Naive thymus-derived CD4-positive, alpha-beta T cell (primary cell): ENCODE results near the gene RSPRY1. TPM values are rescaled to one million over a fixed set of nuclear protein-coding genes. Genes with fewer than 3 reads are reported as not detected.

Experiments used
- ATAC-seq: fragments of 150-1000 bp; cut with Tn5 transposase; 2 replicates; pipeline ENCODE4 v1.10.0; 2021; ENCODE audit warnings: mild to moderate bottlenecking, moderate library complexity
- CTCF ChIA-PET: fragments of 350-600 bp; sonication (Branson Sonifier 250); formaldehyde crosslinking; loops from one replicate; lab custom pipeline; 2021; ENCODE audit warnings: antibody characterized with exemption; lab: Charles Lee
- POLR2A ChIA-PET: fragments of 350-600 bp; sonication (Branson Sonifier 250); formaldehyde crosslinking; loops from one replicate; lab custom pipeline; 2021; ENCODE audit warnings: antibody characterized with exemption, inconsistent platforms; lab: Charles Lee
- DNase-seq, 9 donors: peaks; one replicate each; pipeline versions ENCODE4 v3.0.0 to v3.0.0-alpha.2; 2020 to 2022; ENCODE audit warnings: mixed read lengths in 1 of 9
- H3K27ac ChIP-seq: one replicate; pipeline ENCODE4 v1.7.0; 2013; ENCODE audit warnings: mild to moderate bottlenecking, low read depth, low read length, moderate library complexity
- H3K27me3 ChIP-seq, 2 donors: one replicate each; pipeline ENCODE4 v1.7.0; 2013; ENCODE audit warnings: low read length in 2 of 2, mild to moderate bottlenecking in 2 of 2, moderate library complexity in 2 of 2; ENCODE audit not compliant: control insufficient read depth in 2 of 2, insufficient read depth in 2 of 2
- H3K36me3 ChIP-seq, 3 experiments: 1 replicate in 2 of 3; 2 replicates in 1 of 3; pipeline ENCODE4 v1.7.0; 2013; ENCODE audit warnings: low read length in 3 of 3, mild to moderate bottlenecking in 3 of 3, moderate library complexity in 1 of 3; ENCODE audit not compliant: insufficient read depth in 3 of 3, control insufficient read depth in 2 of 3
- H3K4me1 ChIP-seq, 2 donors: one replicate each; pipeline ENCODE4 v1.7.0; 2013; ENCODE audit warnings: low read length in 2 of 2, mild to moderate bottlenecking in 2 of 2, moderate library complexity in 1 of 2; ENCODE audit not compliant: control insufficient read depth in 2 of 2, insufficient read depth in 2 of 2
- H3K4me3 ChIP-seq: 2 replicates; pipeline ENCODE4 v1.7.0; 2013; ENCODE audit warnings: mild to moderate bottlenecking, low read length
- H3K9me3 ChIP-seq, 3 experiments: 1 replicate in 2 of 3; 2 replicates in 1 of 3; pipeline ENCODE4 v1.7.0; 2013; ENCODE audit warnings: low read length in 3 of 3; ENCODE audit not compliant: control insufficient read depth in 2 of 3
- H3K27ac Mint-ChIP-seq, 9 donors: one replicate each; pipeline ENCODE4 v1.8.0; 2020 to 2022; ENCODE audit warnings: mixed read lengths in 9 of 9, mild to moderate bottlenecking in 8 of 9, moderate library complexity in 5 of 9, inconsistent platforms in 2 of 9
- H3K27me3 Mint-ChIP-seq, 5 donors: one replicate each; pipeline ENCODE4 v1.8.0; 2021 to 2022; ENCODE audit warnings: mixed read lengths in 5 of 5, mild to moderate bottlenecking in 1 of 5
- H3K36me3 Mint-ChIP-seq, 5 donors: one replicate each; pipeline ENCODE4 v1.8.0; 2020 to 2022; ENCODE audit warnings: mixed read lengths in 5 of 5, mild to moderate bottlenecking in 3 of 5, inconsistent platforms in 1 of 5
- H3K4me1 Mint-ChIP-seq, 7 donors: one replicate each; pipeline ENCODE4 v1.8.0; 2020 to 2022; ENCODE audit warnings: mixed read lengths in 7 of 7, mild to moderate bottlenecking in 3 of 7, inconsistent platforms in 1 of 7
- H3K4me3 Mint-ChIP-seq, 10 donors: one replicate each; pipeline ENCODE4 v1.8.0; 2020 to 2022; ENCODE audit warnings: mild to moderate bottlenecking in 10 of 10, mixed read lengths in 10 of 10, moderate library complexity in 6 of 10, inconsistent platforms in 2 of 10
- H3K9me3 Mint-ChIP-seq, 11 donors: one replicate each; pipeline ENCODE4 v1.8.0; 2020 to 2022; ENCODE audit warnings: mixed read lengths in 11 of 11, mild to moderate bottlenecking in 4 of 11, inconsistent platforms in 1 of 11, moderate library complexity in 1 of 11
- intact Hi-C, 2 donors: fragments of 100-400 bp; cut with micrococcal nuclease; formaldehyde crosslinking; loops; one replicate each; pipeline ENCODE4 v1.15.1; 2023
- polyA plus RNA-seq, 2 donors: library from polyadenylated mRNA; unstranded; fragments of 300-500 nt; fragmentation: Illumina TruSeq; gene quantifications; one replicate each; pipeline ENCODE4 v1.2.3, GENCODE V29; 2021
- total RNA-seq, 6 experiments: library from RNA in 5 of 6; stranded (reverse) in 5 of 6; gene quantifications; 1 replicate in 5 of 6; 2 replicates in 1 of 6; pipeline ENCODE4 v1.2.3 and lab custom pipeline; 2021 to 2026

RSPRY1 gene
- total and polyA plus RNA-seq, 7 experiments from 2014 or later: 22.2 to 40.5 (median 33.6) TPM

DNA sequence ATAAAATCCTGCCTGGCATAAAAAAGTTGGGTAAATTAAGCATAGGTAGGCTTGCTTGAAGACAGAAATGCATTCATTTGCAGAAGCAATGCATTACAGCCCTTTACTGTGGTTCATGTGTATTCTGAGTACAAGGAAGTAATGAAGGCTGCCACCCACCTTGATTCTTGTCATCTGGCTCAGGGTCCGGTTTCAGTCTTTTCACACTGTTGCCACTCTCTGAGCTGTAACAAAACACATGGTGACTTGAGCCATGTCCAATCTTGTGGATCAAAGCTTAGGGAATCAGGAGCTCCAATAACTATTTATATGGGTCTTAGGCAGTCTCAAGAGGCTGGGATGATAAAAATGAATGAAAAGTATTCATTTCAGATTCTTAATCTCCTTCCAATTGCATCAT, 22.3 kb upstream of the RSPRY1 start:
- Mint-ChIP-seq H3K4me1 (peaks cover 5 to 36% (median 22%) of the 10 kb centered on the region in 7 donors), H3K27ac (no peak overlapping the region), H3K9me3 (no peaks in the 10 kb centered on the region), H3K4me3 (no peak overlapping the region), H3K36me3 (peaks cover 15 to 55% (median 40%) of the 10 kb centered on the region in 5 donors), H3K27me3 (no peaks in the 10 kb centered on the region)
- POLR2A ChIA-PET: no interaction called here
- Histone ChIP-seq H3K4me3 (no peak overlapping the region), H3K27ac (no peak overlapping the region), H3K36me3 (peaks cover 4 to 36% (median 18%) of the 10 kb centered on the region in 3 experiments), H3K9me3 (no peaks in the 10 kb centered on the region), H3K27me3 (no peaks in the 10 kb centered on the region), H3K4me1 (peaks cover 0 to 4% of the 10 kb centered on the region in 2 donors)
- no peak for ATAC-seq
- DNase-seq: no peak
- CTCF ChIA-PET: interaction anchor here (0.6 kb wide), 1 partner anchor 458 kb away, joined by 3 read pairs; no protein-coding TSS in a partner anchor
- intact Hi-C loops: no loop called here

DNA sequence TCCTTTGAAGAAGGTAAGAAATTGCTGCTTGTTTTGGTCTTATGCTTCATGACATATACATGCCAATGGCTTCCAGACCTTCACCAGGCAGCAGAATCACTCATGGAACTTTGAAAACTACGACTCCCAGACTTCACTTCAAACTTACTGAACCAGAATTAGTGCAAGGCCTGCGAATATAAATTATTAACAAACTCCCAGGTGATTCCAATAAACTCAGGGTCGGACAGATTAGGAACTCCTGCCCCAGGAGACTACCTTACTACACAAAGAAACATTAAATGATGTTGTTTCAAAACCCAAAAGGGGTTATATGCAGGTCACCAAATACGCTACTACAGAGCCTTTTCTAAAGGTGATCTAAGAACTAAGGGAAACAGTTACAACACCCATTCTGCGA, 20.6 kb upstream of the RSPRY1 start:
- H3K9me3 ChIP-seq: no peaks in the 10 kb centered on the region
- intact Hi-C loops: loop anchor here (5.0 kb wide), 2 partner anchors 252 to 373 kb away; no protein-coding TSS in a partner anchor
- no peak overlapping the region for H3K4me3 Mint-ChIP-seq
- H3K4me1 Mint-ChIP-seq: peaks cover 5 to 34% (median 15%) of the 10 kb centered on the region in 7 donors
- peaks cover 0 to 4% of the 10 kb centered on the region in 2 donors for H3K4me1 ChIP-seq
- no peak overlapping the region for H3K27ac ChIP-seq
- no peaks in the 10 kb centered on the region for H3K27me3 Mint-ChIP-seq
- CTCF ChIA-PET: interaction anchor here (0.6 to 5.8 kb wide), 3 partner anchors 73 to 252 kb away, joined by 3 to 31 read pairs (median 4); partner anchors contain the start of gene CPNE2
- H3K4me3 ChIP-seq: no peak overlapping the region
- no peaks in the 10 kb centered on the region for H3K9me3 Mint-ChIP-seq
- H3K27me3 ChIP-seq: no peaks in the 10 kb centered on the region
- peaks cover 7 to 43% (median 30%) of the 10 kb centered on the region in 5 donors for H3K36me3 Mint-ChIP-seq
- H3K36me3 ChIP-seq: peaks cover 11 to 52% (median 28%) of the 10 kb centered on the region in 3 experiments
- POLR2A ChIA-PET: no interaction called here
- H3K27ac Mint-ChIP-seq: no peak overlapping the region
- DNase-seq (no peak), ATAC-seq (no peak)

GRCh38 chr16:57165938-57166337, 20.2 kb upstream of the RSPRY1 start:
- peaks cover 11 to 56% (median 29%) of the 10 kb centered on the region in 3 experiments for H3K36me3 ChIP-seq
- no peak overlapping the region for H3K4me3 ChIP-seq
- H3K9me3 ChIP-seq: no peaks in the 10 kb centered on the region
- Mint-ChIP-seq H3K4me1 (peaks cover 5 to 29% (median 15%) of the 10 kb centered on the region in 7 donors), H3K9me3 (no peaks in the 10 kb centered on the region), H3K4me3 (no peak overlapping the region), H3K27ac (no peak overlapping the region), H3K36me3 (peaks cover 10 to 41% (median 27%) of the 10 kb centered on the region in 5 donors), H3K27me3 (no peaks in the 10 kb centered on the region)
- ATAC-seq (no peak), DNase-seq (no peak)
- ChIA-PET POLR2A (interaction anchor here (1.0 kb wide), 1 partner anchor 73 kb away, joined by 7 read pairs; the partner anchor contains the start of gene CPNE2), CTCF (interaction anchor here (1.3 to 5.8 kb wide), 3 partner anchors 73 to 199 kb away, joined by 4 to 31 read pairs (median 5); partner anchors contain the start of gene CPNE2)
- no peaks in the 10 kb centered on the region for H3K27me3 ChIP-seq
- intact Hi-C loops: loop anchor here (5.0 kb wide), 2 partner anchors 251 to 374 kb away; no protein-coding TSS in a partner anchor
- H3K4me1 ChIP-seq: peaks cover 0 to 4% of the 10 kb centered on the region in 2 donors
- H3K27ac ChIP-seq: no peak overlapping the region

GRCh38 chr16:57166451-57166850, 19.7 kb upstream of the RSPRY1 start:
- Histone ChIP-seq H3K36me3 (peaks cover 13 to 61% (median 30%) of the 10 kb centered on the region in 3 experiments), H3K4me3 (no peak overlapping the region), H3K27me3 (no peaks in the 10 kb centered on the region), H3K4me1 (peaks cover 0 to 4% of the 10 kb centered on the region in 2 donors), H3K9me3 (no peaks in the 10 kb centered on the region), H3K27ac (no peak overlapping the region)
- H3K4me1 Mint-ChIP-seq: peaks cover 5 to 28% (median 15%) of the 10 kb centered on the region in 7 donors
- intact Hi-C loops: loop anchor here (5.0 kb wide), 2 partner anchors 251 to 374 kb away; no protein-coding TSS in a partner anchor
- CTCF ChIA-PET: interaction anchor here (0.6 to 5.8 kb wide), 5 partner anchors 74 to 205 kb away, joined by 3 to 31 read pairs (median 5); partner anchors contain the start of gene CPNE2
- POLR2A ChIA-PET: interaction anchor here (0.5 to 1.0 kb wide), 2 partner anchors 53 to 74 kb away, joined by 3 to 7 read pairs; partner anchors contain the start of gene CPNE2
- H3K36me3 Mint-ChIP-seq: peaks cover 15 to 45% (median 31%) of the 10 kb centered on the region in 5 donors
- no peaks in the 10 kb centered on the region for H3K9me3 Mint-ChIP-seq
- H3K27me3 Mint-ChIP-seq: no peaks in the 10 kb centered on the region
- peak overlapping the region in 1 of 9 donors; percentile 2 for H3K27ac Mint-ChIP-seq
- DNase-seq (no peak), ATAC-seq (no peak)
- H3K4me3 Mint-ChIP-seq: no peak overlapping the region

- no peak overlapping the region for H3K27ac ChIP-seq
- ATAC-seq (peak; percentile 53), DNase-seq (no peak)
- Mint-ChIP-seq H3K9me3 (no peaks in the 10 kb centered on the region), H3K27me3 (no peaks in the 10 kb centered on the region), H3K4me3 (no peak overlapping the region), H3K27ac (no peak overlapping the region), H3K4me1 (peaks cover 5 to 28% (median 15%) of the 10 kb centered on the region in 7 donors), H3K36me3 (peaks cover 17 to 47% (median 35%) of the 10 kb centered on the region in 5 donors)
- H3K4me1 ChIP-seq: peaks cover 0 to 4% of the 10 kb centered on the region in 2 donors
- H3K36me3 ChIP-seq: peaks cover 16 to 66% (median 35%) of the 10 kb centered on the region in 3 experiments
- no peak overlapping the region for H3K4me3 ChIP-seq
- no peaks in the 10 kb centered on the region for H3K27me3 ChIP-seq
- no peaks in the 10 kb centered on the region for H3K9me3 ChIP-seq
- ChIA-PET POLR2A (interaction anchor here (0.5 to 1.0 kb wide), 2 partner anchors 54 to 74 kb away, joined by 3 to 7 read pairs; partner anchors contain the start of gene CPNE2), CTCF (interaction anchor here (0.6 to 5.8 kb wide), 5 partner anchors 74 to 206 kb away, joined by 3 to 31 read pairs (median 5); partner anchors contain the start of gene CPNE2)
- intact Hi-C loops: loop anchor here (5.0 kb wide), 2 partner anchors 250 to 375 kb away; no protein-coding TSS in a partner anchor
Observed at GRCh38 chr16:57166951-57167350, 19.2 kb upstream of the RSPRY1 start.

DNA sequence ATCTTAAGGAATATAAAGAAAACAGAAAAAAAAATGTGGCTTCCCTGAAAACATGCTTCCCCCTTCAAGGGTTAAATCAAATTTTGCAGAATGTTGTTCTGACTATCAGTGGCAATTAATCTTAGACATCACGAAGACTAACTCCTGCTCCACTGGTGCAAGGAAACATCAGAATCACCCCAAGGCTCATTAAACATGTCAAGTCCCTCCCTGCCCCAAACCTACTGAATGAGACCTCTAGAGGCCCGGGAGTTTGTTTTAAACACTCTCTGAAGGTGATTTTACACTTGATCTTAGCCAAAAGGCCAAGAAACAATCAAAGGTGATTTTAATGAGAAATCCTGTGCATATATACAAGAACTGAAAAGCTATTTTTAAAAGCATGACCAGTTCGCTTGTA, 18.6 kb upstream of the RSPRY1 start:
- ChIA-PET POLR2A (interaction anchor here (0.7 kb wide), 2 partner anchors 83 to 541 kb away, joined by 3 read pairs; no protein-coding TSS in a partner anchor), CTCF (interaction anchor here (0.6 to 5.8 kb wide), 6 partner anchors 75 to 644 kb away, joined by 3 to 36 read pairs (median 4); partner anchors contain the start of gene CPNE2)
- no peaks in the 10 kb centered on the region for H3K9me3 ChIP-seq
- no peak overlapping the region for H3K4me3 ChIP-seq
- no peak overlapping the region for H3K27ac ChIP-seq
- DNase-seq (no peak), ATAC-seq (no peak)
- no peaks in the 10 kb centered on the region for H3K27me3 Mint-ChIP-seq
- peaks cover 5 to 28% (median 15%) of the 10 kb centered on the region in 7 donors for H3K4me1 Mint-ChIP-seq
- peaks cover 22 to 72% (median 33%) of the 10 kb centered on the region in 3 experiments for H3K36me3 ChIP-seq
- peak overlapping the region in 1 of 10 donors; percentile 35 for H3K4me3 Mint-ChIP-seq
- no peaks in the 10 kb centered on the region for H3K27me3 ChIP-seq
- peak overlapping the region in 1 of 9 donors; percentile 61 for H3K27ac Mint-ChIP-seq
- intact Hi-C loops: loop anchor here (5.0 kb wide), 2 partner anchors 250 to 375 kb away; no protein-coding TSS in a partner anchor
- H3K36me3 Mint-ChIP-seq: peaks cover 21 to 51% (median 37%) of the 10 kb centered on the region in 5 donors
- peaks cover 0 to 4% of the 10 kb centered on the region in 2 donors for H3K4me1 ChIP-seq
- no peaks in the 10 kb centered on the region for H3K9me3 Mint-ChIP-seq
